Ishikawa (cell line): Measurements from ENCODE around the gene KLHL8.

Source experiments
- CEBPB ChIP-seq: IDR thresholded peaks from 2 replicates; pipeline ENCODE4 v1.6.1; 2012
- CREB1 ChIP-seq: IDR thresholded peaks from 2 replicates; pipeline ENCODE4 v1.6.1; 2012; ENCODE audit warnings: low read depth
- EGR1 ChIP-seq: IDR thresholded peaks from 2 replicates; pipeline ENCODE4 v1.6.1; 2012
- EP300 ChIP-seq: IDR thresholded peaks from 2 replicates; pipeline ENCODE4 v1.6.1; 2012; ENCODE audit warnings: borderline replicate concordance
- FOXM1 ChIP-seq: IDR thresholded peaks from 2 replicates; pipeline ENCODE4 v1.6.1; 2012; ENCODE audit warnings: low read depth, borderline replicate concordance
- MAX ChIP-seq: IDR thresholded peaks from 2 replicates; pipeline ENCODE4 v1.6.1; 2012
- NFIC ChIP-seq: IDR thresholded peaks from 2 replicates; pipeline ENCODE4 v1.6.1; 2012
- RAD21 ChIP-seq: IDR thresholded peaks from 2 replicates; pipeline ENCODE4 v1.6.1; 2012; ENCODE audit warnings: low read depth
- REST ChIP-seq: IDR thresholded peaks from 2 replicates; pipeline ENCODE4 v1.6.1; 2012; ENCODE audit warnings: low read depth, mild to moderate bottlenecking
- TAF1 ChIP-seq: IDR thresholded peaks from 2 replicates; pipeline ENCODE4 v1.6.1; 2012; ENCODE audit warnings: low read depth, mild to moderate bottlenecking
- TCF12 ChIP-seq: IDR thresholded peaks from 2 replicates; pipeline ENCODE4 v1.6.1; 2012; ENCODE audit warnings: low read depth
- TEAD4 ChIP-seq: IDR thresholded peaks from 2 replicates; pipeline ENCODE4 v1.6.1; 2012
- USF1 ChIP-seq: IDR thresholded peaks from 2 replicates; pipeline ENCODE4 v1.6.1; 2012
- YY1 ChIP-seq: IDR thresholded peaks from 2 replicates; pipeline ENCODE4 v1.6.1; 2012; ENCODE audit warnings: low read depth
- ZBTB7A ChIP-seq: IDR thresholded peaks from 2 replicates; pipeline ENCODE4 v1.6.1; 2012; ENCODE audit warnings: low read depth

KLHL8 gene

GRCh38 chr4:87232216-87232615 lies 11.8 kb upstream of the KLHL8 start:
- TF ChIP-seq USF1, result no peak
- no peak for TF ChIP-seq ZBTB7A
- peak; percentile 34; the same call in 1 of the 2 replicates for TF ChIP-seq NFIC
- no peak for TF ChIP-seq MAX
- no peak for TF ChIP-seq CREB1
- no peak for TF ChIP-seq EP300

- TF ChIP-seq ZBTB7A (no peak), CREB1 (no peak), MAX (no peak), USF1 (no peak), NFIC (no peak), REST (no peak), RAD21 (no peak), TEAD4 (no peak)
These were observed 10.4 kb upstream of the KLHL8 start for GRCh38 chr4:87230806-87231205.

GRCh38 chr4:87229979-87230378 lies 9.6 kb upstream of the KLHL8 start:
- no peak for TF ChIP-seq YY1

- TF ChIP-seq CEBPB (no peak), CREB1 (no peak), EGR1 (no peak), REST (no peak), MAX (no peak), TCF12 (no peak), TAF1 (no peak), RAD21 (no peak), EP300 (no peak), NFIC (no peak), YY1 (no peak), ZBTB7A (no peak), USF1 (no peak), FOXM1 (no peak), TEAD4 (no peak)
These were observed 7.9 kb upstream of the KLHL8 start for GRCh38 chr4:87228262-87228860.

GRCh38 chr4:87227751-87228151 lies 7.3 kb upstream of the KLHL8 start:
- no peak for TF ChIP-seq EGR1
- no peak for TF ChIP-seq EP300
- TF ChIP-seq ZBTB7A, result no peak
- no peak for TF ChIP-seq USF1
- TF ChIP-seq TCF12, result no peak
- no peak for TF ChIP-seq REST
- no peak for TF ChIP-seq CEBPB
- no peak for TF ChIP-seq MAX
- TF ChIP-seq YY1, result no peak
- no peak for TF ChIP-seq TAF1
- TF ChIP-seq RAD21, result no peak
